Liver (tissue), 9 donors: ENCODE data around the gene TMEM263. TPM values are rescaled to one million over a fixed set of nuclear protein-coding genes. Genes with fewer than 3 reads are reported as not detected.

Experiments
- DNase-seq: peaks from one replicate; pipeline ENCODE4 v3.0.0-alpha.2; 2017; ENCODE audit warnings: low spot score
- H3K27ac ChIP-seq, 2 donors: one replicate each; pipeline ENCODE4 v1.7.0; 2013; ENCODE audit warnings: inconsistent platforms in 2 of 2, low read length in 2 of 2, control low read depth in 1 of 2, low read depth in 1 of 2, mild to moderate bottlenecking in 1 of 2
- H3K27me3 ChIP-seq, 4 donors: one replicate each; pipeline versions ENCODE4 v1.6.1 to v1.7.0; 2013; ENCODE audit warnings: low read length in 3 of 4, inconsistent platforms in 1 of 4, mild to moderate bottlenecking in 1 of 4, moderate library complexity in 1 of 4; ENCODE audit not compliant: control insufficient read depth in 4 of 4, insufficient read depth in 4 of 4
- H3K36me3 ChIP-seq, 4 donors: one replicate each; pipeline versions ENCODE4 v1.6.1 to v1.7.0; 2013; ENCODE audit warnings: low read length in 3 of 4, mild to moderate bottlenecking in 3 of 4, low read depth in 1 of 4, moderate library complexity in 1 of 4; ENCODE audit not compliant: control insufficient read depth in 4 of 4, insufficient read depth in 3 of 4
- H3K4me1 ChIP-seq, 4 donors: one replicate each; pipeline versions ENCODE4 v1.6.1 to v1.7.0; 2013; ENCODE audit warnings: low read length in 3 of 4, mild to moderate bottlenecking in 3 of 4, moderate library complexity in 1 of 4; ENCODE audit not compliant: control insufficient read depth in 4 of 4, insufficient read depth in 4 of 4
- H3K4me3 ChIP-seq, 3 donors: one replicate each; pipeline versions ENCODE4 v1.6.1 to v1.7.0; 2013; ENCODE audit warnings: low read length in 3 of 3, control low read depth in 1 of 3, low read depth in 1 of 3, mild to moderate bottlenecking in 1 of 3
- H3K9ac ChIP-seq, 2 donors: one replicate each; pipeline ENCODE4 v1.7.0; 2013; ENCODE audit warnings: low read length in 2 of 2, mild to moderate bottlenecking in 2 of 2, moderate library complexity in 2 of 2, control low read depth in 1 of 2, low read depth in 1 of 2
- H3K9me3 ChIP-seq, 4 donors: one replicate each; pipeline versions ENCODE4 v1.6.1 to v1.7.0; 2013; ENCODE audit warnings: low read length in 3 of 4; ENCODE audit not compliant: control insufficient read depth in 4 of 4
- EGR1 ChIP-seq, 2 donors: IDR thresholded peaks; 2 replicates each; pipeline ENCODE4 v1.6.1; 2016 to 2018; ENCODE audit warnings: antibody characterized with exemption in 2 of 2, low read depth in 2 of 2
- FOXA1 ChIP-seq: IDR thresholded peaks from 2 replicates; pipeline ENCODE4 v1.6.1; 2016; ENCODE audit warnings: antibody characterized with exemption
- FOXA2 ChIP-seq: IDR thresholded peaks from 2 replicates; pipeline ENCODE4 v1.6.1; 2016; ENCODE audit warnings: antibody characterized with exemption
- GABPA ChIP-seq, 2 donors: IDR thresholded peaks in 1 of 2; conservative IDR thresholded peaks in 1 of 2; 2 replicates each; pipeline ENCODE4 v1.6.1; 2016; ENCODE audit warnings: antibody characterized with exemption in 2 of 2, mild to moderate bottlenecking in 1 of 2, moderate library complexity in 1 of 2
- HNF4A ChIP-seq, 2 donors: conservative IDR thresholded peaks; 2 replicates each; pipeline ENCODE4 v1.6.1; 2016; ENCODE audit warnings: antibody characterized with exemption in 2 of 2, mild to moderate bottlenecking in 2 of 2
- HNF4G ChIP-seq: IDR thresholded peaks from 2 replicates; pipeline ENCODE4 v1.6.1; 2016; ENCODE audit warnings: antibody characterized with exemption
- JUND ChIP-seq, 2 donors: IDR thresholded peaks; 2 replicates each; pipeline ENCODE4 v1.6.1; 2016; ENCODE audit warnings: antibody characterized with exemption in 2 of 2
- NR2F2 ChIP-seq: IDR thresholded peaks from 2 replicates; pipeline ENCODE4 v1.6.1; 2016; ENCODE audit warnings: antibody characterized with exemption
- RAD21 ChIP-seq, 2 donors: IDR thresholded peaks; 2 replicates each; pipeline ENCODE4 v1.6.1; 2016; ENCODE audit warnings: antibody characterized with exemption in 2 of 2, mild to moderate bottlenecking in 2 of 2
- RXRA ChIP-seq, 2 donors: IDR thresholded peaks; 2 replicates each; pipeline ENCODE4 v1.6.1; 2017 to 2018; ENCODE audit warnings: antibody characterized with exemption in 2 of 2, mild to moderate bottlenecking in 1 of 2
- SP1 ChIP-seq: IDR thresholded peaks from 2 replicates; pipeline ENCODE4 v1.6.1; 2018; ENCODE audit warnings: antibody characterized with exemption, mild to moderate bottlenecking
- TAF1 ChIP-seq: conservative IDR thresholded peaks from 2 replicates; pipeline ENCODE4 v1.6.1; 2016; ENCODE audit warnings: antibody characterized with exemption, mild to moderate bottlenecking
- whole genome bisulfite sequencing: extraction: QIAGEN DNeasy Blood & Tissue Kit; methylation state at CpG from one replicate; pipeline ENCODE4 v1.1.7; 2013; 5-methylcytosine and 5-hydroxymethylcytosine counted together
- polyA plus RNA-seq, 2 donors: library from polyadenylated mRNA; stranded (reverse) in 1 of 2; unstranded in 1 of 2; fragments of 200-250 nt in 1 of 2; fragments of >200 nt in 1 of 2; fragmentation: Nextera tagmentation in 1 of 2; extraction: Ambion mirVana in 1 of 2; gene quantifications; one replicate each; pipeline versions ENCODE4 v1.2.1 to v1.2.3, GENCODE V29; 2013 to 2015
- total RNA-seq, 2 donors: library from RNA; depleted of rRNA; stranded (reverse); fragments of >200 nt; gene quantifications; one replicate each; pipeline ENCODE4 v1.2.3, GENCODE V29; 2014
- TF ChIP-seq, protein P1 (sequence below): IDR thresholded peaks from 2 replicates; pipeline ENCODE4 v1.6.1; 2016; ENCODE audit warnings: antibody characterized with exemption
- TF ChIP-seq, protein P2 (sequence below): IDR thresholded peaks from 2 replicates; pipeline ENCODE4 v1.6.1; 2016; ENCODE audit warnings: antibody characterized with exemption, mild to moderate bottlenecking
- TF ChIP-seq, protein P3 (sequence below): IDR thresholded peaks from 2 replicates; pipeline ENCODE4 v1.6.1; 2016; ENCODE audit warnings: antibody characterized with exemption
- TF ChIP-seq, protein P4 (sequence below): IDR thresholded peaks from 2 replicates; pipeline ENCODE4 v1.6.1; 2016; ENCODE audit warnings: antibody characterized with exemption
- TF ChIP-seq, protein P5 (sequence below): fragments of 150-350 bp; IDR thresholded peaks from 2 replicates; pipeline ENCODE4 v1.5.1; 2017; ENCODE audit warnings: improper control_type of control experiment, low read depth, low read length; ENCODE audit not compliant: missing input control
- donor health status: healthy.
- donor health status: healthy.
- donor health status: healthy.
- donor health status: healthy.
- donor health status: healthy.

TMEM263 gene
- total and polyA plus RNA-seq, 4 donors = 21.4 to 38.0 (median 21.9) TPM

DNA sequence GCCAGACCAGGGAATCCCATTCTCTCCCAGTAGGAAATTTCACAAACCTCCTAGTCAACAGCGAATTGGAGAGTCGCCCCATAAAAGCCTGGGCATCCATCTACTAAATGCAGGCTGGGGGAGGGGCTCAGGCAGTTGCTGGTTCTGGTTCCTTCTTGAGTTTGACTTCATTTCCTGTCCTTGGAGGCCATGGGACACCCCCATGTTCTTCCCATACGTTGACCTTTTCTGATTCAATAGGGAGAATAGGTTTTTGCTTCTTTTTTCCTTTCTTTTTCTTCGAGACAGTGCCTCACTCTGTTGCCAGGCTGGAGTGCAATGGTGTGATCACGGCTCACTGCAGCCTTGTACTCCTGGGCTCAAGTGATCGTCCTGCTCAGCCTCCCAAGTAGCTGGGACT is 44.1 kb upstream of the TMEM263 start:
- Histone ChIP-seq H3K9me3 (peaks cover 0 to 4% (median 0%) of the 10 kb centered on the region in 4 donors), H3K27me3 (peaks cover 0 to 3% (median 2%) of the 10 kb centered on the region in 4 donors), H3K36me3 (no peaks in the 10 kb centered on the region), H3K27ac (no peak overlapping the region), H3K4me1 (no peaks in the 10 kb centered on the region), H3K9ac (no peak overlapping the region), H3K4me3 (no peak overlapping the region)
- TF ChIP-seq FOXA2 = no peak
- no peak for TF ChIP-seq FOXA1
- TF ChIP-seq SP1 = no peak
- TF ChIP-seq, protein P1, sequence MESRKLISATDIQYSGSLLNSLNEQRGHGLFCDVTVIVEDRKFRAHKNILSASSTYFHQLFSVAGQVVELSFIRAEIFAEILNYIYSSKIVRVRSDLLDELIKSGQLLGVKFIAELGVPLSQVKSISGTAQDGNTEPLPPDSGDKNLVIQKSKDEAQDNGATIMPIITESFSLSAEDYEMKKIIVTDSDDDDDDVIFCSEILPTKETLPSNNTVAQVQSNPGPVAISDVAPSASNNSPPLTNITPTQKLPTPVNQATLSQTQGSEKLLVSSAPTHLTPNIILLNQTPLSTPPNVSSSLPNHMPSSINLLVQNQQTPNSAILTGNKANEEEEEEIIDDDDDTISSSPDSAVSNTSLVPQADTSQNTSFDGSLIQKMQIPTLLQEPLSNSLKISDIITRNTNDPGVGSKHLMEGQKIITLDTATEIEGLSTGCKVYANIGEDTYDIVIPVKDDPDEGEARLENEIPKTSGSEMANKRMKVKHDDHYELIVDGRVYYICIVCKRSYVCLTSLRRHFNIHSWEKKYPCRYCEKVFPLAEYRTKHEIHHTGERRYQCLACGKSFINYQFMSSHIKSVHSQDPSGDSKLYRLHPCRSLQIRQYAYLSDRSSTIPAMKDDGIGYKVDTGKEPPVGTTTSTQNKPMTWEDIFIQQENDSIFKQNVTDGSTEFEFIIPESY = no peak
- TF ChIP-seq, protein P2, sequence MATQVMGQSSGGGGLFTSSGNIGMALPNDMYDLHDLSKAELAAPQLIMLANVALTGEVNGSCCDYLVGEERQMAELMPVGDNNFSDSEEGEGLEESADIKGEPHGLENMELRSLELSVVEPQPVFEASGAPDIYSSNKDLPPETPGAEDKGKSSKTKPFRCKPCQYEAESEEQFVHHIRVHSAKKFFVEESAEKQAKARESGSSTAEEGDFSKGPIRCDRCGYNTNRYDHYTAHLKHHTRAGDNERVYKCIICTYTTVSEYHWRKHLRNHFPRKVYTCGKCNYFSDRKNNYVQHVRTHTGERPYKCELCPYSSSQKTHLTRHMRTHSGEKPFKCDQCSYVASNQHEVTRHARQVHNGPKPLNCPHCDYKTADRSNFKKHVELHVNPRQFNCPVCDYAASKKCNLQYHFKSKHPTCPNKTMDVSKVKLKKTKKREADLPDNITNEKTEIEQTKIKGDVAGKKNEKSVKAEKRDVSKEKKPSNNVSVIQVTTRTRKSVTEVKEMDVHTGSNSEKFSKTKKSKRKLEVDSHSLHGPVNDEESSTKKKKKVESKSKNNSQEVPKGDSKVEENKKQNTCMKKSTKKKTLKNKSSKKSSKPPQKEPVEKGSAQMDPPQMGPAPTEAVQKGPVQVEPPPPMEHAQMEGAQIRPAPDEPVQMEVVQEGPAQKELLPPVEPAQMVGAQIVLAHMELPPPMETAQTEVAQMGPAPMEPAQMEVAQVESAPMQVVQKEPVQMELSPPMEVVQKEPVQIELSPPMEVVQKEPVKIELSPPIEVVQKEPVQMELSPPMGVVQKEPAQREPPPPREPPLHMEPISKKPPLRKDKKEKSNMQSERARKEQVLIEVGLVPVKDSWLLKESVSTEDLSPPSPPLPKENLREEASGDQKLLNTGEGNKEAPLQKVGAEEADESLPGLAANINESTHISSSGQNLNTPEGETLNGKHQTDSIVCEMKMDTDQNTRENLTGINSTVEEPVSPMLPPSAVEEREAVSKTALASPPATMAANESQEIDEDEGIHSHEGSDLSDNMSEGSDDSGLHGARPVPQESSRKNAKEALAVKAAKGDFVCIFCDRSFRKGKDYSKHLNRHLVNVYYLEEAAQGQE = no peak
- TF ChIP-seq, protein P3, sequence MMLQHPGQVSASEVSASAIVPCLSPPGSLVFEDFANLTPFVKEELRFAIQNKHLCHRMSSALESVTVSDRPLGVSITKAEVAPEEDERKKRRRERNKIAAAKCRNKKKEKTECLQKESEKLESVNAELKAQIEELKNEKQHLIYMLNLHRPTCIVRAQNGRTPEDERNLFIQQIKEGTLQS = no peak
- TF ChIP-seq, protein P4, sequence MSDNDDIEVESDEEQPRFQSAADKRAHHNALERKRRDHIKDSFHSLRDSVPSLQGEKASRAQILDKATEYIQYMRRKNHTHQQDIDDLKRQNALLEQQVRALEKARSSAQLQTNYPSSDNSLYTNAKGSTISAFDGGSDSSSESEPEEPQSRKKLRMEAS = no peak
- no peak for TF ChIP-seq HNF4G
- TF ChIP-seq JUND (IDR thresholded peaks at IDR 0.05) = no peak
- TF ChIP-seq HNF4A (conservative IDR thresholded peaks at IDR 0.05) = no peak
- no peak for TF ChIP-seq RXRA (IDR thresholded peaks at IDR 0.05)
- TF ChIP-seq TAF1 = no peak
- TF ChIP-seq, protein P5, sequence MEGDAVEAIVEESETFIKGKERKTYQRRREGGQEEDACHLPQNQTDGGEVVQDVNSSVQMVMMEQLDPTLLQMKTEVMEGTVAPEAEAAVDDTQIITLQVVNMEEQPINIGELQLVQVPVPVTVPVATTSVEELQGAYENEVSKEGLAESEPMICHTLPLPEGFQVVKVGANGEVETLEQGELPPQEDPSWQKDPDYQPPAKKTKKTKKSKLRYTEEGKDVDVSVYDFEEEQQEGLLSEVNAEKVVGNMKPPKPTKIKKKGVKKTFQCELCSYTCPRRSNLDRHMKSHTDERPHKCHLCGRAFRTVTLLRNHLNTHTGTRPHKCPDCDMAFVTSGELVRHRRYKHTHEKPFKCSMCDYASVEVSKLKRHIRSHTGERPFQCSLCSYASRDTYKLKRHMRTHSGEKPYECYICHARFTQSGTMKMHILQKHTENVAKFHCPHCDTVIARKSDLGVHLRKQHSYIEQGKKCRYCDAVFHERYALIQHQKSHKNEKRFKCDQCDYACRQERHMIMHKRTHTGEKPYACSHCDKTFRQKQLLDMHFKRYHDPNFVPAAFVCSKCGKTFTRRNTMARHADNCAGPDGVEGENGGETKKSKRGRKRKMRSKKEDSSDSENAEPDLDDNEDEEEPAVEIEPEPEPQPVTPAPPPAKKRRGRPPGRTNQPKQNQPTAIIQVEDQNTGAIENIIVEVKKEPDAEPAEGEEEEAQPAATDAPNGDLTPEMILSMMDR = no peak
- no peak for TF ChIP-seq NR2F2
- no peak for TF ChIP-seq EGR1 (IDR thresholded peaks at IDR 0.05; ENCODE audit: low read depth in 2 of 2)
- 88% methylated on average over 6 of the region's 6 CpGs for WGBS
- DNase-seq = no peak

DNA sequence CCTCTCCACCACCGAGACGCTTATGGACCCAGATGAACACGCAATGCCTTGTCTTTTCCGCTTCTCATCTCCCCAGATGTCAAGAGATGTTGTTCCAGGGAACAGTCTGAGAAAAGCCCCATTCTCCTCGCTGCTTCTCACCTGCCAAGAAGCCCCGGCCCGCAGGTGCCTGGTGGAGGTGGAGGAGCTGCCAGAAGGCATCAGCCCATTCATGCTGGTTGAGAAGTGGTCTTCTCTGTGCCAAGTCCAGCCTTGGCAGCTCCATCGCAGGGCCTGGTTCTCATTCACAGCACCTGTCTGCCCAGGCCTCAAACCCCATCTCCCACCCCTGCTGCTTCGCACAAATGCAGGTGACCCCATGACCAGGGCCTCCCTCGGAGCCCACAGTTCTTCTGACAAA is 42.3 kb upstream of the TMEM263 start:
- 95% methylated on average over 10 of the region's 10 CpGs for WGBS

More for the DNA sequence above, 42.3 kb upstream of the TMEM263 start:
- Histone ChIP-seq H3K27me3 (peaks cover 0 to 3% (median under 1%) of the 10 kb centered on the region in 4 donors), H3K27ac (no peak overlapping the region), H3K4me1 (no peaks in the 10 kb centered on the region), H3K36me3 (no peaks in the 10 kb centered on the region), H3K9me3 (no peaks in the 10 kb centered on the region), H3K9ac (no peak overlapping the region), H3K4me3 (no peak overlapping the region)
- no peak for TF ChIP-seq RXRA (IDR thresholded peaks at IDR 0.05)
- TF ChIP-seq RAD21 (IDR thresholded peaks at IDR 0.05) = no peak
- TF ChIP-seq, protein P5 = no peak
- no peak for TF ChIP-seq HNF4G
- no peak for TF ChIP-seq SP1
- TF ChIP-seq, protein P2 = no peak
- TF ChIP-seq HNF4A (conservative IDR thresholded peaks at IDR 0.05) = no peak
- TF ChIP-seq GABPA (IDR thresholded peaks at IDR 0.05 in 1 of 2, conservative IDR thresholded peaks at IDR 0.05 in 1 of 2) = no peak
- TF ChIP-seq FOXA1 = no peak
- no peak for TF ChIP-seq FOXA2
- TF ChIP-seq TAF1 = no peak
- TF ChIP-seq, protein P4 = no peak
- DNase-seq = no peak
